Measurements from ENCODE around the gene FCSK.
"Not testable (repeated sequence)": the region's sequence is repeated elsewhere in the genome, so short reads cannot be mapped to it uniquely, and the experiment has no call there.

FCSK gene

DNA sequence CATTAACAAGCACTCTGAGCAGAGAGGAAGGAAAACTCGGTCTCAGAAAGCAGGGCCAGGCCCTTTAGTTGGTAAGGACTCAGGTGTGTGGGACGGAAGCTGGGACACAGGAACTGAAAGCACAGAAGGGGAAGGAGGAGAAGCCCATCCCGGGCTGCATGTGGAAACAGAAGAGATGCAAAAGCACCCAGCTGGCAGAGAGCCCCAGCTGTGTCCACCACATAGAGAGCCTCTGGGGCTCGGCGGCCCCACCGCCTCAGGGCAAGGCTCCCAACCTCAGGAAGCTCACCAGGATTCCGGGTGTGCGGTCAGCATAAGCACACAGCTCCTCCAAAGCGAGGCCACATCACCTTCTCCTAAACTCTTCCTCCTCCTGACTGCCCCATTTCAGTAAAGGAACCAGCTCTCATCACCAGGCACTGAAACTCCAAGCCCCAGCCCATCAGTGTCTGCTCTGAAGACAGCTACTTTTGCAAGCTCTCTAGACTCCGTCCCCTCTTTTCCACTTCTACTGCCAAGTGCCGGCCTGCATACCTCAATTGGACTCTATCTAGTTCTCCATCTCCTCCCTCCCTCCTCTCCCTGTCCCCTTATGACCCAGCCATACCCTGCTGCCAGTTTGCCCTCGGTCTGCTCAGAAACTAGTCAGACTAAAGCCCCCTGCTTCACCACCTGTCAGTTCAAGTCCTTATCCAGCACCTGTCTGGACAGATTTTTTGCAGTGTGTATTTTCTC lies 21.5 kb upstream of the FCSK start:
- DNase-seq: no peak

DNA sequence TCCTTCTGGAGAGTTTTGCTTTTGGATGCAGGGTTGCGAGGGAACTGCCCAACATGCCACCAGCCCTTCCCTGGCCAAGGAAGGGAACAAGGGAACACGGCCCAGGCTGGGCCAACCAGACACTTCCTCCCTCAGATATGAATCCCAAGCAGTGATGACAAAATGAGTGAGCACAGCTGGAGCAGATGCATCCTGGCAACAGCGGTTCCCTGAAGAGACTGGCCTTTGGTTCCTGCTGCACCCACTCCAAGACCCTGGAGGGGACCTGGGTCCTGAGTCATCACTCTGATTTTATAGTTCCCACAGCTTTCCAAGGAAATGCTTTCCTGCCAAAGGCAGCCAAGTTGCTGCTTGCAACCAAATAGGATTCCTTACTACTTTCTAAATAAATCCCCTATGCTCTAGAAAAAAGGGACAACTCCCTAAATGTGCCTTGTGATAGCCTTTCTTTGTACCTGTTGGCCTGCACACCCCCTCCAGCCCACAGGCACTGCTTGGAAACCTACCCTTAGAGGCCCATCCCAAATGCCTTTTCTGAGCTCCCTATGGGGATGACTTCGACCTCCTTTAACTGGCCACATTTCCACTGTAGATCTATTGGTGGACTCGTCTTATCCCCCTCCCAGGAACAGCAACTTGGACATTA lies 20.8 kb upstream of the FCSK start:
- no peak for DNase-seq

DNA sequence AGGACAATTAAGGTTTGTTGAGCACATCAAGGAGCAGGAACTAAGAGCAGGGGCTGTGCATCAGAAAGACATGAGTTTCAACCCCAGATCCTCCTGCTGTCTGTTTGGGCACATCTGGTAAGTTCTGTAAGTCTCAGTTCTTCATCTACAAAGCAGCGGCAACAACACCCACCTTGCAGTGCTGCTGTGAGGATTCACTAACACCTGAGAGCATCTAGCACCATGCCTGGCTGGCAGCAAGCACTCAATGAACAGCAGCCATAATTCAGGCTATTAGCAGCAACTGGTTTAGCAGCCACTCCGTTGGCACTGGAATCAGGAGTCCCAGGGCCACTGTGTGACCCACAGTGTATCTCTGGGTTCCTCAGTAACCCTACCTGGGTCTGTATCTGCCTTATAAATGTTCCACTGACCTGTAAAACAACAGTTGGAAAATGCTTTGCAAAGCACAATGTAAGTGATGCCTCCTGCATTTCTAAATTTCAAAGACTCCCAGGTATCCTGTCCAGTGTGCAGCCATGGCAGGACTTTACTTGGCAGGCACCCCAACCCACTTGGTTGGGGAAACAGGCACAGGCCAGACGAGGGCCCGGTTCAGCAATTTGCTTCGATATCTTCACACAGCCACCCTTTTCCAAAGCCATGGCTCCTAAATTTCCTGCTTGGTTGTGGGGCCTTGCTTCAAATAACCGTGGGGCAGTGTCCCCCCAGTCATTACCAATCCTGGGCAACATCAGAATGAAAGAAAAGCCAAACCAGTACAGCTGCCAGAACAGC lies 19.7 kb upstream of the FCSK start:
- DNase-seq: no peak

DNA sequence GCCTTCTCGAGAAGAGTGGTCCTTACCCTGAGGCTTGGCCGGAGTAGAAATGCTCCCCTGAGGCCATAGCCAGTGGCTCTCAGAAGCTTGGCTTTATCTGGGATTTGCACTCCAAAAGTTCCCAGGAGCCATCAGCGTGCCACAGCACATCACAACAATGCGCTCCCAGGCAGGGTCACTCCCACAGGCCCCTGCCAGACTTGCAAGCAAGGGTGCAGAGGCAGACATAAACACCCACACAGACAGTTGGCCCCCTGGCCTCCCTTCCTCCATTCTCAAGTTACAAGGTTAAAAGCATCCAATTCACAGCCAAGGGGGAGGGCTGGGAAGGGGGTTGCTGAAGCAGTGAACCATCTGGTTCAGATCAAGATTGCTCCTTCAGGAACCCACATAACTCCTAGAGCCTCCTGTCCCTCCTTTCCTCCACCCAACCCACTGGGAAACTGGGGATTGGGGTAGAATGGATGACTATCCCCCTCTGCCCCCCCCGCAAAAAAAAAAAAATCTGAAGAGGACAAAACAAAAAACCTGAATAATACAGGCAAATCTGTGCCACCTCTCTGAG lies 17.3 kb upstream of the FCSK start:
- no peak for DNase-seq

DNA sequence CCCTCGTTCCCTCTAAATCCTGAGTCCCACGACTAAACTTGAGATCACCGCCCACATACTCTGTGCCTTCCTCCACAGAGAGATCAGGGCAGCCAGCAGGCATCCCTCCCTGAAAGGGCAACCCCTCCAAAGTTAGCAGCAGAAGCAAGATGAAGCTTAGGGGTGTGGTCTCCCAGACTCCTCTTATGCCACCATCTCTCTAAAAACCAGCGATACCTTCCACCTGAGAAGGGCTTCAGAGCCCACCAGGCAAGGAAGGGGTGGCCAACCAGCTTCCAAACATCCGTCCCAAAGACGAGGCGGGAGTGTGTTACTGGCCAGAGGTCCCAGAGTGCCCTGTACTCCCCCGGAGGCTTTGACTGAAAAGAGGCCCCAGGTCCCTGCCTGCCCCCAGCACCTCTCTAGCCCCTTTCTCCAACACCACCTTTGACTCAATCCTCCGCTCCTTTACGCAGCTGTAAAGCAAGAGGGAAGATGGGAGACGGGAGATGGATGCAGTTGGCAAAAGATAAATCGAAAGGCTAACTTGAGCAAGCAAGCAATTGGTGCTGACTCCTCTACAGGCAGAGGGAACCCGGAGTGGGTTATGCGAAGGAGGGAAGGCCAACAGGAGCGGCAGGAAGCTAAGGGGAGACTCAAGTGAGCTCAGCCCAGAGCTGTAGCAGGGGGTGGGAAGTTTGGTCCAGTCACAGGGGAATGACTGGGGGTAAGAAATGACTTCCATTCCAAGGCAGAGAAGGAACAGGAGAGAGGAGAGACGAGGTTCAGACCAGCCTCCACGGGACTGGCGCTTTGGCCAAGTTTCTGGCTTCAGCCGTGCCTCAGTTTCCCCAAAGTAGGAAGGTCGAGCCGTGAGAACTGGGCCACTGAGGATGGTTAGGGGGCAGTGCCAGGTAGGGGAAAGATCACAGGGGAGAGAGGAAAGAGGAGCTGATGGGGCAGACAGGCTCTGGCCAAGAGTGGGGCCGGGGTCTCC lies 16.5 kb upstream of the FCSK start:
- no peak for DNase-seq

DNA sequence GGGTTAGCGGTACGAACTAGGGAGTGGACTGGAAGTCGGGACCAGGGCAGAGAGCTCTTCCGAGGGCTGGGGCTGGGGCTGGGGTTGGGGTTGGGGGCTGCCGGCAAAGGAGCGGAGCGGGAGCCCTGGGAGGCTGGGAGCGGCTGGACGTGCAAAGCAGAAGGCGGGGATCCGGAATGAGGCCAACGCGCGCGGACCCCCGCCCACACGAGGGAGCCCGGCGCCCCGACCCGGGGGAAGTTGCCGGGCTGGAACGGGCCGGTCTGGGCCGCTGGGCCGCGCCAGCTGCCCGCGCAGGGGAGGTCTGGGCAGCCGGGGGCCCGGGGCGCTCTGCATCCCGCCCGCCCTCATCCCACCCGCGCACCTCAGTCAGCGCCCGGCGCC lies 15.8 kb upstream of the FCSK start:
- DNase-seq: no peak

DNA sequence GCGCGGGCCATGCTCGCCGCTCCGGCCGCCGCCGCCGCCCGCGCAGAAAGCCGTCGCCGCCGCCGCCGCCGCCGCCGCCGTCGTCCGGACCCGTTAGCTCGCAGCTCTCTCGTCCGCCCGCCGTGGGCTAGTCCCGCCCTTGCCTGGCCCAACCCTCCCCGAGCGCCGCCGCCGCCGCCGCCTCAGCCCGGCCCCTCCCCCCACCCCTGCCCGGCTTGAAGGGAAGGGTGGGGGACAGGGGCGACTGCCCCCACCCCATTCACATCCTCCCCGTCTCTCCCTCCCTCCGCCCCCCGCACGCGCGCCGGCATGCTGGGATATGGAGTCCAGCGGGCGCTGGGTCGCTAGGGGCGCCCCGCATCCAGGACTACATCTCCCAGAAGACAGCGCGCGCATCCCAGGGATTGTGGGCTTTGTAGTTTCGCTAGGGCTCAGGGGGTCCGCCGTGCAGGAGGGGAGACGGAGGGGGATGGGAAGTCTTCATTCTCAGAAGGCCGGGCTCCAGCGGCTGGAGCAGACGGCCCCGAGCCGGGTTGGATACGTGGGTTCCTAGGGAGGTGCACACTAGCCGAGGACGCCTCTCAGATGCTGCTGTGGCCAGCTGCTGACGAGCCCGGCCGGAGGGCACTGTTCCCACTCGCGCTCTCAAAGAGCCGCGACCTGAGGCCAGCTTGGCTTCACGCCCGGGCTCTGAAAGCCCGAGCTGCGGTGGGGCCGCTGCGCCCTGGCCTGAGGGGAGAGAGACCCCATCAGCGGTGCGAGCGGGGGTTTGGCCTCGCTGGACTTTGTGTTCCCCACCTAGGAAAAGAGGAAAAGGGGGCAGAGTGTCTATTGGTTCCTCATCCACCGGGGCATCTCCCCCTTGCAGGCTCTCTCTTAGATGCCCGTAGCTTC lies 15.2 kb upstream of the FCSK start, which contains the start of gene ST3GAL2:
TSS of gene ST3GAL2 (minus strand) at position 132 of the 894 bp plus-strand sequence. CDS start 40,570 bp downstream, outside the sequence.
- peak; percentile 93 for DNase-seq

DNA sequence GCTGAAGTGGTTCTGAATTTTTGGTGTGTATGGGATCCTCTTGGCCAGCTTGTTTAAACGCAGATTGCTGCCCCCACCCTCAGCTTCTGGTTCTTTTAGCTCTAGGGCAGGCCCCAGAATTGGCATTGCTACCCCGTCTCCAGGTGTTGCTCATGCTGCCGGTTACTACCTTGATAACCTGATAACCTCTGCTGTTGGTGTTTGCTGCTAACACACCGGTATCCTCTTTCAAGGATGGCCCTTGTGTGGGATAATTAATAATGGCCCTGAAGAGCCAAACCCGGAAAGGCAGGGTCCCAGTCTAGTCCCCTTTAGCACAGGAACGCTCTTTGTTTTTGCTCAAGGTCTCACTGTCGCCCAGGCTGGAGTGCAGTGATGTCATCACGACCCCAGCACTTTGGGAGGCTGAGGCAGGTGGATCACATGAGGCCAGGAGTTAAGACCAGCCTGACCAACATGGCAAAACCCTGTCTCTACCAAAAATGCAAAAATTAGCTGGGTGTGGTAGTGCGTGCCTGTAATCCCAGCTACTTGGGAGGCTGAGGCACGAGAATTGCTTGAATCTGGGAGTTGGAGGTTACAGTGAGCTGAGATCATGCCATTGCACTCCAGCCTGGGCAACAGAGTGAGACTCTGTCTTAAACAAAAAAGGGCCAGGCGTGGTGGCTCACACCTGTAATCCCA lies 14.2 kb upstream of the FCSK start:
- DNase-seq: no peak

DNA sequence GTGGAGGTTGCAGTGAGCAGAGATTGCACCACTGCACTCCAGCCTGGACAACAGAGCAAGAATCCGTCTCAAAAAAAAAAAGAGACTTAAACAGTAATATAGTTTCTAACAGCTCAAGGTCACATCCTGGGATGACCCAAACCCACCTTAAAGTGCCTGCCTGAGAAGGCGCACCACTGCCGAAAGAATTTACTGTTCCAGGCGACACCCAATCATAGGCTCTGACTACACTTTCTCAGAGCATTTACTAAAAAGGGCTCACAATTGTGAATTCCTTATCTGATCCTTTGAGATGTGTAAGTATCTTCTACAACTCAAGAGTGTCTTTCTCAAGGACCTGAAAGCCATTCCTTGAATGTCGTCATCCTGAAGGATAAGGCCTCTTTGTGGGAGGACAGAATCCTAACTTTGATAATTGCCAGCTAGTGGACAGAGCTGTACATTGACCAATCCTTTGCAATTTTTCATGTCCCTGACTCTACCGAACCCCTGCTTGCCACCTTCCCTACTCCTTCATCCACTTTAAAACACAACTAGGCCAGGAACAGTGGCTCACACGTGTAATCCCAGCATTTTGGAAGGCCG lies 12.9 kb upstream of the FCSK start:
- no peak for DNase-seq

DNA sequence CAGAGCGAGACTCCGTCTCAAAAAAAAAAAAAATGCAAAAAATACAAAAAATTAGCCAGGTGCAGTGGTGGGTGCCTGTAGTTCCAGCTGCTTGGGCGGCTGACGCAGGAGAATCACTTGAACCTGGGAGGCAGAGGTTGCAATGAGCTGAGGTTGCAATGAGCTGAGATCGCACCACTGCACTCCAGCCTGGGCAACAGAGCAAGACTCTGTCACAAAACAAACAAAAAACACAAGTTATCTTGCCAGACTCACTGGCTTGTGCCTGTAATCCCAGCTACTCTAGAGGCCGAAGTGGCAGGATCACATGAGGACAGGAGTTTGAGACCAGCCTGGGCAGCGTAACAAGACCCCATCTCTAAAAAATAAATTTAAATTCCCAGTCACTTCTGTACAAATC lies 12.1 kb upstream of the FCSK start:
- DNase-seq: no peak

DNA sequence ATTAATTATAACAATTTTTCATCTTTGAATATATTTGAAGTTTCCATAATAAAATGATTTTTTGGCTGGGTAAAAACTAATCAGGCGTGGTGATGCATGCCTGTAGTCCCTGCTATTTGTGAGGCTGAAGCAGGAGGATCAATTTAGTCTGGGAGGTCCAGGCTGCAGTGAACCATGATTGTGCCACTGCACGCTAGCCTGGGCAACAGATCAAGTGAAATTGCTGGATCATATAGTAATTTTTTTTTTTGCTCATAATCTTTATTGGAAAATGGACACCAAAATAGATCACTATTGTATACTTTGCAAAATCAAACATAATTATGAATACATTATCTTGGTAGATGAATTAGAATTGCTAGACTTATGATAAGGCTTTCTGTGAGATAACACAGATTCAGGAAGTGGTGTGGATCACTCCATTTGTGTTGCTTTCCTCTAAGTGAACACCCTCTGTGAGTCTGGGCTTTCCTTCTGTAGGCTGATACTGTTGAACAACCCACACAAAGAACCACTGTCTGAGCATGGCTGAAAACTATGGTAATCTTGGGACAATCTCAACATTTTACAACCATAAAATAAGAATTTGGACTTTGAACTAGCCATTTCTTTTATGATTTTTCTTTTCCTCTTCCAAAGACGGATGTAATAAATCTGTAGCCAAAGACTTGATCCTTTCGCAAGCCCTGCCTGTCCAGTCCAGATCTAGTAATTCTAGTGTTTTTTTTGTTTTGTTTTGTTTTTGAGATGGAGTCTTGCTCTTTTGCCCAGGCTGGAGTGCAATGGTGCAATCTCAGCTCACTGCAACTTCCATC lies 9.9 kb upstream of the FCSK start:
- no peak for DNase-seq

DNA sequence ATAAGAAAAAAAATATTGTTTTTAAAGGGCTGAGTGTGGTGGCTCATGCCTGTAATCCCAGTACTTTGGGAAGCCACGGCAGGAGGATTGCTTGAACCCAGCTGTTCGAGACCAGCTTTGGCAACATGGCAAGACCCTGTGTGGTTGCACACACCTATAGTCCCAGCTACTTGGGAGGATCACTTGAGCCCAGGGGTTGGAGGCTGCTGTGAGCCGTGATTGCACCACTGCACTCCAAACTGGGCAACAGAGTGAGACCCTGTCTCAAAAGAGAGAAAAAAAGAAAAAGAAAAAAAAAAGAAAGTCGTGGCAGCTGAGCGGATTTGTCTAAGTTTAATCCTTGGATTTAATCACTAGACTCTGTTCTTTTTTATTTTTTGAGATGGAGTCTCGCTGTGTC lies 6.3 kb upstream of the FCSK start:
- no peak for DNase-seq

DNA sequence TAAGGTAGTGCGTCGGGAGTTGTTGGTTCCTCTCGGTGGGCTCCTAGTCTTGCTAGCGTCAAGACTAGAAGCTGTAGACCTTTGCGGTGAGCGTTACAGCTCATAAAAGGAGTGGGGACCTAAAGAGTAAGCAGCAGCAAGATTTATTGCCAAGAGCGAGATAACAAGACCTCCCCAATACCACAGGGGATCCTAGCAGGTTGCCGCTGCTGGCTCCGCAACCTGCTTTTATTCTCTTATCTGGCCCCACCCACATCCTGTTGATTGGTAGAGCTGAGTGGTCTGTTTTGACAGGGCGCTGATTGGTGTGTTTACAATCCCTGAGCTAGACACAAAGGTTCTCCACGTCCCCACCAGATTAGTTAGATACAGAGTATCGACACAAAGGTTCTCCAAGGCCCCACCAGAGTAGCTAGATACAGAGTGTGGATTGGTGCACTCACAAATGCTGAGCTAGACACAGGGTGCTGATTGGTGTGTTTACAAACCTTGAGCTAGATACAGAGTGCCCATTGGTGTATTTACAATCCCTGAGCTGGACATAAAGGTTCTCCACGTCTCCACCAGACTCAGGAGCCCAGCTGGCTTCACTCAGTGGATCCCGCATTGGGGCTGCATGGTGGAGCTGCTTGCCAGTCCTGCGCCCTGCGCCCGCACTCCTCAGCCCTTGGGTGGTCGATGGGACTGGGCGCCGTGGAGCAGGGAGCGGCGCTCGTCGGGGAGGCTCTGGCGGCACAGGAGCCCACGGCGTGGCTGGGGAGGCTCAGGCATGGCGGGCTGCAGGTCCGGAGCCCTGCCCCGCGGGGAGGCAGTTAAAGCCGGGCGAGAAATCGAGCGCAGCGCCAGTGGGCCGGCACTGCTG lies 4.0 kb upstream of the FCSK start:
- DNase-seq: not testable (repeated sequence)

DNA sequence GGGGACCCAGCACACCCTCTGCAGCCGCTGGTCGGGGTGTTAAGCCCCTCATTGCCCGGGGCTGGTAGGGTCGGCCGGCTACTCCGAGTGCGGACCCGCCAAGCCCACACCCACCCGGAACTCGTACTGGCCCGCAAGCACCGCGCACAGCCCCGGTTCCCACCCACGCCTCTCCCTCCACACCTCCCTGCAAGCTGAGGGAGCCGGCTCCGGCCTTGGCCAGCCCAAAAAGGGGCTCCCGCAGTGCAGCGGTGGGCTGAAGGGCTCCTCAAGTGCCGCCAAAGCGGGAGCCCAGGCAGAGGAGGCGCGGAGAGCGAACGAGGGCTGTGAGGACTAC lies 3.4 kb upstream of the FCSK start:
- not testable (repeated sequence) for DNase-seq

DNA sequence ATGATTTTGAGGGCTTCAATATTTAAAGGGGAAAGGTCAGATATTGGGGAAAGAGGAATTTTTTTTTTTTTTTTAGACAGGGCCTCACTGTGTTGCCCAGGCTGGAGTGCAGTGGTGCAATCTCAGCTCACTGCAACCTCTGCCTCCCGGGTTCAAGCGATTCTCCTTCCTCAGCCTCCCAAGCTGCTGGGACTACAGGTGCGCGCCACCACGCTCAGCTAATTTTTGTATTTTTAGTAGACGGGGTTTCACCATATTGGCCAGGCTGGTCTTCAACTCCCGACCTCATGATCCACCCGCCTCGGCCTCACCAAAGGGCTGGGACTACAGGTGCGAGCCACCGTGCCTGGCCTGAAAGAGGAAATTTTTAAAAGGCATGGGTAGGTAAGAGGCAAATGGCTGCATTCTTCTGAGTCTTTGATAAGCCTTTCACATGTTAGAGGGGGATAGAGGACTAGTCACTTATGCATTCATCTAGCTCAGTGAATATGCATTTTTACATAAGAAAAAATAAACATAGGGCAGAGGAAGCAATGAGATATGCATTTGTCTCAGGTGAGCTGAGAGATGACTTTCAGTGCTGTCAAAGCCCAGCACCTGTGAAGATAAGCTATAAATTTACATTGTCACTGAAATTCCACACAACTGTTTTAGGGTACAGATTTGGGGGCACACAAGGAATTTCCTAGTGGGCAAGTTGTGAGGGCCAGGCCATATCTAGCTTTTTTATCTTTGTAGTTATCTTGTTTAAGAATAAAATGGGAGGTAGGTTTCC lies 1.1 kb upstream of the FCSK start:
- no peak for DNase-seq

DNA sequence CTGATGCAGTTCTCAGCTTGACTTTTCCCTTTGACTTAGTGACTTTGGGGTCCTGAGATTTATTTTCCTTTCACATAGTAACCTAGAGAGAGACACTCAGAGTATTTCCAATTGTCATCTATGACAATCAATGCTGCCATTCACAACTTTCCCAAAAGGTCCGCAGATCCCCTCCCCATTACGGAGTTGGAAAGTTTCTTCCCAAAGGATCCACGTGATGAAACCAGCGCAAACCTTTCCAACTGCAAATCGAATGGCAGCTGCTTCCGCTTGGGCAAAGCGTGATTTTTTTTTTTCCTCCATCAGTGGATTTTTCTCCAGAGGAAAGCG lies 538 bp upstream of the FCSK start:
- no peak for DNase-seq

DNA sequence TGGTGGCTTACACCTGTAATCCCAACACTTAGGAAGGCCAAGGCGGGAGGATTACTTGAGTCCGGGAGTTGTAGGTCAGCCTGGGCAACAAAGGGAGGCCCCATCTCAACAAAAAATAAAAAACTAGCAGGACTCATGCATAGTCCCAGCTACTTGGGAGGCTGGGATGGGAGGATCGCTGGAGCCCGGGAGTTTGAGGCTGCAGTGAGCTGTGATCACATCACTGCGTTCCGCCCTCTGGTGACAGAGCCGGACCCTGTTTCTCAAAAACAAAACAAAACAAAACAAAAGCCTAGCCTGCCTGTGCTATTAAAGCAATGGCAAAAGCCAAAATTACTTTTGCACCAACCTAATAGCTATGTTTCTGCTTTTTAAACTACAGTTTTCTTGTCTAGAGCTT lies 1.5 kb downstream of the FCSK start:
- DNase-seq: no peak

Data from stimulated activated CD4-positive, alpha-beta T cell treated with anti-CD3 and anti-CD28 coated beads, Interleukin-4, amount 100 ng/mL, for 24 hours (primary cell).